Measurements from ENCODE around the gene OLFML3. TPM values are rescaled to one million over a fixed set of nuclear protein-coding genes. Genes with fewer than 3 reads are reported as not detected.

OLFML3 gene
- total RNA-seq, 1 donor from 2014 or later: 6.1 TPM

- TF ChIP-seq CTCF (conservative IDR thresholded peaks at IDR 0.05): no peak
- H3K27ac Mint-ChIP-seq (ENCODE audit: unreplicated experiment): no peak overlapping the region
- H3K36me3 Mint-ChIP-seq (ENCODE audit: low read depth): peaks cover 10% of the 10 kb centered on the region
- no peak overlapping the region for H3K4me3 Mint-ChIP-seq
- DNase-seq (ENCODE audit: low read depth, low spot score): no peak
- H3K9me3 Mint-ChIP-seq: no peaks in the 10 kb centered on the region
- no peaks in the 10 kb centered on the region for H3K27me3 Mint-ChIP-seq (ENCODE audit: low read depth)
- peaks cover 22% of the 10 kb centered on the region for H3K4me1 Mint-ChIP-seq
Observed at GRCh38 chr1:113938192-113938591, 41.1 kb upstream of the OLFML3 start.

DNA sequence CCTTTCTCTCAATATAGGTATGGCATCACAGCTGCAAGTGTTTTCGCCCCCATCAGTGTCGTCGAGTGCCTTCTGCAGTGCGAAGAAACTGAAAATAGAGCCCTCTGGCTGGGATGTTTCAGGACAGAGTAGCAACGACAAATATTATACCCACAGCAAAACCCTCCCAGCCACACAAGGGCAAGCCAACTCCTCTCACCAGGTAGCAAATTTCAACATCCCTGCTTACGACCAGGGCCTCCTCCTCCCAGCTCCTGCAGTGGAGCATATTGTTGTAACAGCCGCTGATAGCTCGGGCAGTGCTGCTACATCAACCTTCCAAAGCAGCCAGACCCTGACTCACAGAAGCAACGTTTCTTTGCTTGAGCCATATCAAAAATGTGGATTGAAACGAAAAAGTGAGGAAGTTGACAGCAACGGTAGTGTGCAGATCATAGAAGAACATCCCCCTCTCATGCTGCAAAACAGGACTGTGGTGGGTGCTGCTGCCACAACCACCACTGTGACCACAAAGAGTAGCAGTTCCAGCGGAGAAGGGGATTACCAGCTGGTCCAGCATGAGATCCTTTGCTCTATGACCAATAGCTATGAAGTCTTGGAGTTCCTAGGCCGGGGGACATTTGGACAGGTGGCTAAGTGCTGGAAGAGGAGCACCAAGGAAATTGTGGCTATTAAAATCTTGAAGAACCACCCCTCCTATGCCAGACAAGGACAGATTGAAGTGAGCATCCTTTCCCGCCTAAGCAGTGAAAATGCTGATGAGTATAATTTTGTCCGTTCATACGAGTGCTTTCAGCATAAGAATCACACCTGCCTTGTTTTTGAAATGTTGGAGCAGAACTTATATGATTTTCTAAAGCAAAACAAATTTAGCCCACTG is 38.7 kb upstream of the OLFML3 start:
- Mint-ChIP-seq H3K4me1 (peaks cover 12% of the 10 kb centered on the region), H3K4me3 (no peak overlapping the region), H3K27me3 (ENCODE audit: low read depth) (no peaks in the 10 kb centered on the region), H3K9me3 (peaks cover 5% of the 10 kb centered on the region), H3K36me3 (ENCODE audit: low read depth) (peaks cover 23% of the 10 kb centered on the region), H3K27ac (ENCODE audit: unreplicated experiment) (no peak overlapping the region)
- no peak for DNase-seq (ENCODE audit: low read depth, low spot score)
- no peak for TF ChIP-seq CTCF (conservative IDR thresholded peaks at IDR 0.05)

GRCh38 chr1:113941245-113941559 is 38.1 kb upstream of the OLFML3 start:
- Mint-ChIP-seq H3K27me3 (ENCODE audit: low read depth) (no peaks in the 10 kb centered on the region), H3K4me3 (no peak overlapping the region), H3K36me3 (ENCODE audit: low read depth) (peaks cover 23% of the 10 kb centered on the region), H3K9me3 (peaks cover 5% of the 10 kb centered on the region), H3K4me1 (peaks cover 15% of the 10 kb centered on the region), H3K27ac (ENCODE audit: unreplicated experiment) (no peak overlapping the region)
- TF ChIP-seq CTCF (conservative IDR thresholded peaks at IDR 0.05): no peak
- DNase-seq (ENCODE audit: low read depth, low spot score): no peak

GRCh38 chr1:113942527-113942926 is 36.7 kb upstream of the OLFML3 start:
- Mint-ChIP-seq H3K36me3 (ENCODE audit: low read depth) (peaks cover 23% of the 10 kb centered on the region), H3K4me1 (peaks cover 24% of the 10 kb centered on the region), H3K4me3 (no peak overlapping the region), H3K9me3 (peaks cover 5% of the 10 kb centered on the region), H3K27me3 (ENCODE audit: low read depth) (no peaks in the 10 kb centered on the region), H3K27ac (ENCODE audit: unreplicated experiment) (no peak overlapping the region)
- no peak for TF ChIP-seq CTCF (conservative IDR thresholded peaks at IDR 0.05)
- DNase-seq (ENCODE audit: low read depth, low spot score): no peak

- Mint-ChIP-seq H3K36me3 (ENCODE audit: low read depth) (peaks cover 23% of the 10 kb centered on the region), H3K27ac (ENCODE audit: unreplicated experiment) (no peak overlapping the region), H3K27me3 (ENCODE audit: low read depth) (no peaks in the 10 kb centered on the region), H3K4me3 (no peak overlapping the region), H3K9me3 (peaks cover 5% of the 10 kb centered on the region), H3K4me1 (peaks cover 24% of the 10 kb centered on the region)
- no peak for TF ChIP-seq CTCF (conservative IDR thresholded peaks at IDR 0.05)
- no peak for DNase-seq (ENCODE audit: low read depth, low spot score)
Observed at GRCh38 chr1:113943028-113943811, 36.1 kb upstream of the OLFML3 start.

Data from neural crest cell (in vitro differentiated cells).